GM18909 (cell line): ENCODE results near the gene FAM13C.

Source experiments
- ATAC-seq: cut with Tn5 transposase; IDR thresholded peaks from one replicate; pipeline ENCODE4 v1.9.1; 2021; ENCODE audit warnings: mild to moderate bottlenecking; ENCODE audit not compliant: unreplicated experiment, poor library complexity

The FAM13C gene

GRCh38 chr10:59362959-59363381 lies 621 bp upstream of the FAM13C start:
- no peak for ATAC-seq

GRCh38 chr10:59361663-59362143 lies 646 bp downstream of the FAM13C start:
- ATAC-seq, result no peak

DNA sequence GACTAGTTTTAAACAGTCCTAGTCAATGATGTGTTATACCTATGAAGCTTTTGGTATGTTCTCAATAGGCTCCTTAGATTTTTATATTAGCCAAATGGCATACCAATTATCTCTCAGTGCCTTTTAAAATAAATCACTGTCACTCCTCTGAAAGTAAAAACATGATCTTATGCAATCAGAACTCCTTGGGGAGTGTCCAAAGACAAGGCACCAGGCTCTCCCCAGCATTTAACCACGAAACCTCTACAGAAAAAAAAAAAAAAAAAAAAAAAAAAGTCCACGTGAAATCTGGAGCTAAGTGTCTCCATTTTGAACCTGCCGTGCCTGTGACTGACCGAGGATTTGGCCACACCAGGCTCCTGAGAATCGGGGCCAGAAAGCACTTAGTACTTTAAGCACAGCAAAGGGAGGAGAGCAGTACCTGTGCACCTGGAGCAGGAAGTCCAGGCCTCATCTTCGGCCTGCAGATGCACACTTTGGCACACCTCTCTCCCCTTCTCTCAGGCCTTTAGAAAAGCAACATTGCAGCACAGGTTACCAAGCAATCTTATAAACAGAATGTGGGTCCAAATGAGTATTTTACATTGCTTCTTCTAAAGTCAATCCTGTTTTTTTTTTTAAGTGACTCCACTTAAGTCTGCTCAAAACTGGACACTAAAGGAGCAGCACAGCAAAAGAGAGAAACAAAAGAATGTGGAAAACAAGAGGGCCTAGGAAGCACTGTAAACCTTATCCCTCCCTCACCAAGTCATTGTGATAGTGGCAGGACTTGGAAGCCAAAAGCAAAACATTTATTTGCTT lies 1.5 kb downstream of the FAM13C start:
- no peak for ATAC-seq

- ATAC-seq, result no peak
Observed at GRCh38 chr10:59358576-59358975, 3.8 kb downstream of the FAM13C start.

GRCh38 chr10:59354434-59354833 lies 7.9 kb downstream of the FAM13C start:
- no peak for ATAC-seq

DNA sequence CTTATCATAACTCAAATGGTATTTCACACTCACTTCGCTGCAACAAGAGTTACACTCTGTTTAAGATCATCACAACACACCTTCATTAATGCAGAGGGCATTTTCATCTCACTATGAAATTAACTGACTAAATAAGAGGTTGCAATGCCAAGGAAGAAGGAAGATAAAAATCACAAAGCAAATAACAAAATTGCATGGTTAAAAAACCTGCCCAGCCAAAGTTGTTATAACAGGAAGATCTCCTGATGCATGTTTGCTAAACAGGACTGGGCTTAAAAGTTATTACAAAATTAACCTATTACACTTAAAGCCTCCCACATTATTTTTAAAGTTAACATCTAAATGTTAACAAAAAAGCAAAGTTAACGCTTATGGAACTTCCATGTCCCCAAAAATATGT lies 11.8 kb downstream of the FAM13C start:
- ATAC-seq, result no peak

- no peak for ATAC-seq
Observed at GRCh38 chr10:59346321-59346720, 16.0 kb downstream of the FAM13C start.

- no peak for ATAC-seq
Observed at GRCh38 chr10:59342723-59343122, 19.6 kb downstream of the FAM13C start.

DNA sequence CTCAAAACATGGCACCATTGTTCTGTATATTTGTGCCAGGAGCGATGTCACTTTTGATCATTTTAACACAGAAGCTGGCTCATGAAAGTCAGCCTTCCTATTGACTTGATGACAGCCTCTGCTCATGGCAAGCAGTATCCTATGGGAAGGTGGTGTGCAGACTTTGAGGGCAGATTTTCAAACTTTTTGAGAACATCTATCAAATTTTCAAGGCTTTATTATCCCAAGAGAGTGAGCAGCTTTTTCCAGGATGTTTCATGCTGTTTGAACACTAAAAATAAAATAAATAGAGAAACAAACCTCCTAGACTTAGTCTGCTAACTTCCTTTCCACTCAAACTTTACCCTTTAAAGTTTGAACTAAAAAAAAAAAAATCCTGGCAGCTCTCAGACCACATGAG lies 20.3 kb downstream of the FAM13C start:
- no peak for ATAC-seq

DNA sequence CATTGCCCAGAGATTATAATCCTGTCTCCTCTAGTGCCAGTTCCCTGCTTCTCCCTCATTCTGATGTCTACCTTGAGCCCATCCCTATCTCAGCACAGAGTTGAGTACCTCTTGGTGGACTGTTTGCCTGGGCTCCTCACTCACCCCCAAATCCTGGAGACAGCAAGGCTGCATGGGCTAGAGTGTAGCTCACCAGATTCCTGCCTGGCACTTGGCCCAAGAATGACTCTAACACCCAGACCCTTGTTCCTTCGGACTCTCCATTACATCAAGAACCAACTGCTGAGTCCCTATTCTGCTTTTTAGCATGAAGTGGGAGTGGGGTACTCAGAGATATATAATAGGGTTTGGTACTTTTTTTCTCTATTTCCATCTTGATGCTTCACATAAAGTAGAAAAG lies 22.1 kb downstream of the FAM13C start:
- no peak for ATAC-seq

DNA sequence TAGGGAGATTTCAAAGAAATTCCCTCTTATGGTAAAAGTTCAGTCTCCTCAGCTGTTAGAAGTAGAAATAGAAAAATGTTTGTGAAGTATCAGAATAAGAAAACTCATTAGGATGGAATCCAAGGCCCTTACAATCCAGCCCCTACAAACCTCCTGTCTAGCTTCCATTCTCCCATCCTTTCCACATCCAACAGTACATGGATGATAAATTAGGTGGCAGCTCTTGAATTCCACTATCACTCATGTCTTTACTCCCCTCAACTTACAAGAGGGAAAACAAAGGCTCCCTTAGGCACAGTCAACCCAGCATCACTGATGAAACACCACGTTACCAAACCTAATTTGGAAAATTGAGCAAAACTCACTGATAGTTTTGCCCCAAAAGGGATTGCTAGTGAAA lies 23.0 kb downstream of the FAM13C start:
- ATAC-seq, result no peak

GRCh38 chr10:59337201-59337652 lies 25.1 kb downstream of the FAM13C start:
- ATAC-seq, result no peak

DNA sequence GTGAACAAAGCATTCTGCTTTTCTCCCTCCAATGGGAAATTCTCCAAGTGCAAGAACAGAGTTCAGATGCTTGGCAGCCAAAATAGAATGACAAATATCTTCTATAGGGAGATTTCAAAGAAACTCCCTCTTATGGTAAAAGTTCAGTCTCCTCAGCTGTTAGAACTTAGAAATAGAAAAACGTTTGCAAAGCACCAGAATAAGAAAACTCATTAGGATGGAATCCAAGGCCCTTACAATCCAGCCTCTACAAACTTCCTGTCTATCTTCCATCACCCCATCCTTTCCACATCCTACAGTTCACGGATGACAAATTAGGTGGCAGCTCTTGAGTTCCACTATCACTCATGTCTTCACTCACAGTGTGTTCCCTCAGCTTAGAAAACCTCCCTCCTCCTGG lies 25.7 kb downstream of the FAM13C start:
- ATAC-seq, result no peak

DNA sequence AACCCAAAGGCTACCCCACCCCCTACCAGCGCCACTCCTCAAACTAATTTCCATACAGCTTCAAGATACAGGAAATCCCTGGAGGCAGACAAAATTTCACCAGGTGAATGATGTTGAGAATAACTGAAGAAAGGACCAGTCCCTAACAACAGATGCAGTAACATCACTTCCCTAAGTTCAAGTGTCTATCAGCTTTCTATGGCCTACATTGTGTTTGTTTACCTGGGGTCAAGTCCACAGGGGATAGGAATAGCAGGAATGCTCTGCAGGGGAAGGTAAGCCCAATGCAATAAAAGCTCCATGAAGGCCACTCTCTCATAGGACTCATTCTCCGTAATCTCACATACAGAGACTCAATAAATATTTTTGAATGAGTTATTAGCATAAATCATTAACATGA lies 26.9 kb downstream of the FAM13C start:
- no peak for ATAC-seq

DNA sequence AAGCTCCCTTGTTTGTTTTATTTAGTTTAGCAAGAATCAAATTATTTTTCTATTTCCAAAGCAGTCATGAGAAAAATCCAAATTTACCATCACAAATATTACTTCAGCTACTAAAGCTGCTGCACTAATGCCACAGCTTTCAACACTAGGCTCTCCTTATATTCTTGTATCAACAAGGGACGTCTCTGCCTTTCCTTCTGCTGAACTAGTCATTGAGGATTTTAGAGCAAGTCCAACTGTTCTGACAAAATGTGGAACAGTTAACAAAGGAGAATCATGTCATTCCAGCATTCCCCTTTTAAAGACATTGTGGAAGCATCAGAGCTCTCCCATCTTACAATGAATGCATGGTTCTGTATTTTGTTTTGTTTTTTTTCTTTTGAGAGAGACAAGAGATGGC lies 28.6 kb downstream of the FAM13C start:
- ATAC-seq, result no peak

DNA sequence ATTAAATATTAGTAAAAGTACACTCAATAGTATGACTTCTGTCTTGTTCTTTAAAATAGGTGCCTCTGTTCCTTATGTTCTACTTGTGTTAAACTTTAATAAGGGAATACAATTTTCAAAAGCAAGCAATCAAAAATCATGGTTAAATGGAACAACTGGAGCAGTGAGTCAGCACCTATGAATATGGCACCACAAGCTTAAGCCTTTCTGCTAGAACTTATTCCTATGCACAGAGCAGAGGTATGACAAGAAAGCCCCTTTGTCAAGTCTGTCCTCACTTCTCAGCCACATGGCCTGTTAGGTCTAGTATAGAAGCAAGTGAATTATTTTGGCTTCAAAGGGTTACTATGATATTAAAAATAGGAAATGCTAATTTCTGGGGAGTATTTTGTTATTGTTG lies 29.8 kb downstream of the FAM13C start:
- ATAC-seq, result no peak

DNA sequence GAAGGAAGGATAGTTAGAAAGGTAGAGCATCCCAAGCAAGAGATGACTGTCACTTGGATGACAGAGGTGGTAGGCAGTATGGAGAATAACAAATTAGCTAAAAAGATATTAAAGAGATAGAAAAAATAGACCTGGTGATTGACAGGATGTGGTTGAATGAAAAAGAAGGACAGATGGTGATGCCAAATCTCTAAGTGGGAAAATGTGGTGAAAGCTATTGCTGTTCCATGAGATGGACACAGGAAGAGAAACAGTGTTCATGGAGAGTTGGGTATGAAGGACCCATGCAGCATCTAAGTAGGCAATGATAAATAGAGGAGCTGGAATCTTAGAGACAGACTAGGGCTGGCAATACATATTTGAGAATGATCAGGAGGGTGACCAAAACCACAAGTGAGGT lies 30.7 kb downstream of the FAM13C start:
- ATAC-seq, result no peak

- ATAC-seq, result no peak
Observed at GRCh38 chr10:59325116-59325515, 37.2 kb downstream of the FAM13C start.

DNA sequence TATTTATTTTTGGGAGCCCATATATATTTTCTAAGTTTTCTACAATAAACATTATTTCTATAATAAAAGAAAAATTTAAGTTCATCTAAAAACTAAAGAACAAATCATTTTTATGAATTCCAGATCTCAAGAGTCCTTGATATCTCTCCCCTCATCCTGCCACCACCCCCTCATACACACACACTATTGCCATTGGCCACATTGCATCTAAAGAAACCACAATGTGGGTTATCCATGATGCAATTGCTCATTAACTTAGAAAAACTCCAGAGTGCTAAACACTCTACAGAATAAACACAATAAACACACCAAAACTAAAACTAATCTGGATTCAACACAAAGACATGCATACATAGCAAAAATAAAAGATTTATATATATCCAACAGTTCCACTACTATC lies 37.8 kb downstream of the FAM13C start:
- ATAC-seq, result no peak

DNA sequence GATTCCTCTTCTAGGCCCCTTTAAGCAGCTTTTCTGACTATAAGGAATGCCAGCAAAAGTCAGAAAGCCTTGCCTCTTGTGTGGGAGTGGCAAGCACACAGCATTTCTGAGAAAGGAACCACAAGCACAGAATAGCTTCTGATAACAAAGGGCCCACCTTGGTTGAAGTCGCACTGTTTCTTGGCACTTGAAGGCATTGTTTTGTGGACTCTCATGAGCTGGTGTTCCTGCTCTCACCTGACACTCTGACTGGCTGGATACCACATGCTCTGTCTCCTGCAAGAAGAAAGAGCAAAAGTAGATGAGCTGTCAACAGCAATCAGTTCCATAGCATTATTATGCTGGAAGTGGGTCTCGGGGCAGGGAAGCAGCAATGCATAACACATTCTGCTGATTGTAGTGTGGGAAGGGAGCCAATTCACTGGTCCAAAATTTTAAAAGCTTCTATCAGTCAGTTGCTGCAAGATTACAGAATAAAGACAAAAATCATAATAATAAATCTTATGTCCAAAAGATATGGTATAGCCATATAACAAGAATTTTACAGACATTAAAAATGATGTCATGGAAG lies 38.4 kb downstream of the FAM13C start:
- no peak for ATAC-seq

- ATAC-seq, result no peak
Observed at GRCh38 chr10:59323036-59323459, 39.3 kb downstream of the FAM13C start.

DNA sequence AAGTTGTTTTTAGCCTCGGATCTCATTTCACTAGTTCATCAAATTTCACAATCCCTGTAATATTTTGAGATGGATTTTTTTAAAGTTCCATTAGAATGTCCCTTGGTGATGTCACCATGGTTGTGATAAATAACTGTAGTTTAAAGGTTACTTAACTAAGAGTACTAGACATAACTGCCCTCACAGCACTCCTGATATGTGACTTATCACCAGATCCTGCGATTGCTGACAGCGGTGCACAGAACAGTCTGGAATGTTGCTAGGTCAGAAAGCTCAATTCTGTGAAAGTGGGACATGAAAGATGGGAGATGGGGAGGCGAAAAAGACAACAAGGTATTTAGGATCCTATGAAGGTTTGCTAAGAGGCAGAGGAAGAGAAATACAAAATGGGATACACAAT lies 40.2 kb downstream of the FAM13C start:
- no peak for ATAC-seq
